ENCODE measurements around the gene TMOD3.

TMOD3 gene

DNA sequence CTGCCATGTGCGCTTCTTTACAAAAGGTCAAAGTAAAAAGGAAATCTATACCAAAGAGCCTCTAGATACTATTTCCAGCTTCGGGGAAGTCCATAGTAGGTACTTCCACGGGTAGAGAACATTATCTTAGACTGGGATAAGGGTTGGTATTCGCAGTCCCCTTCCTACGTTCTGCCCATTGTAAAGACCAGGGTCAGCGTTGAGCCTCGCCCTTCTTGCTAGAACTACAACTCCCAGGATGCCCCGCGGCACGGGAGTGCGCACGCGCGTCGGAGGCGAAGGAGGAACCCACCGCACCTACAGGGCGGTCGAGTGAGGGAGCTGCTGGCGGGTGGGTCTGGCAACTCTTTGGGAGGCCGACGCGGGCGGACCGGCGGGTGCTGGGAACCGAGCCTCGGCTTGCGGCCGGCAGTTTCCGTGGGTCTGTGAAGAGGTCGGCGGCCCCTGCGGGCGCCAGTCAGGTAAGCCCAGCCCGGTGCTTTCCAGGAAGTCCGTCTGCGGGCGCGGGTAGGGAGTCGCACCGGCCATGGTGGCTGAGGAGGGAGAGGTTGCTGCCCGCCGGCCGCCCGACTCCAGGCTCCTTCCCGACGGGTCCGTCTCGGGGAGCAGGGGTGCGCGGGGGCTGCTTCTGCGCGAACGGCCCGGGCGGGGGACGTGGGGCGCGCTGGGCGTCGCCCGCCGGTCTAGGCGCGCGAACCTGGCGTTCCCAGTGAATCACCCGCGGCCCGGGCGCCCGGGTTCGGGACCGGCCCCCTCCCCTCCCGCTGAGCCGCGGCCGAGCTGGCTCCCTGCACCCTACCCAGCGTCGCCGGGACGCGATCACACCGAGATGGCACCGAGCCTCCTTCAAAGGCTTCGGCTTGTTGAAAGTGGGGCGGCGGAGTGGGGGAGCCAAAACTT, at the start of gene TMOD3:
Gene TMOD3 (plus strand): TSS at position 278 of the 900 bp plus-strand sequence. CDS start 33,232 bp downstream, outside the sequence.
- Histone ChIP-seq H3K79me2 (ENCODE audit: insufficient read depth, low read length) (peaks cover 23% of the 10 kb centered on the region), H3K27ac (ENCODE audit: low read depth, low read length) (peak within 1 kb of the TSS; percentile 47)

GRCh38 chr15:51780636-51781035, 48.8 kb upstream of the TMOD3 start:
- H3K79me2 ChIP-seq (ENCODE audit: insufficient read depth, low read length): no peaks in the 10 kb centered on the region
- no peaks in the 10 kb centered on the region for H3F3A ChIP-seq (ENCODE audit: insufficient read depth)
- H3K9me2 ChIP-seq (replicated peaks; ENCODE audit: insufficient read depth, low read length): no peaks in the 10 kb centered on the region
- H2AFZ ChIP-seq (ENCODE audit: low read depth, low read length, severe bottlenecking): no peak overlapping the region
- no peaks in the 10 kb centered on the region for H4K20me1 ChIP-seq (ENCODE audit: low read depth, low read length)
- no peaks in the 10 kb centered on the region for H3K27me3 ChIP-seq (ENCODE audit: low read length)
- no peak overlapping the region for H3K4me2 ChIP-seq (ENCODE audit: low read depth, low read length, poor library complexity, severe bottlenecking)
- no peaks in the 10 kb centered on the region for H3K36me3 ChIP-seq (ENCODE audit: low read length)
- no peak overlapping the region for H3K27ac ChIP-seq (ENCODE audit: low read depth, low read length)
- TF ChIP-seq CTCF (IDR thresholded peaks at IDR 0.05; ENCODE audit: insufficient read depth, low read length, poor library complexity, severe bottlenecking): no peak
- no peak for TF ChIP-seq EZH2phosphoT487 (conservative IDR thresholded peaks at IDR 0.05; ENCODE audit: low read length)
- H3K9ac ChIP-seq (ENCODE audit: low read length): no peak overlapping the region
- no peaks in the 10 kb centered on the region for H3K9me3 ChIP-seq (ENCODE audit: insufficient read depth, low read length)
- H3K4me3 ChIP-seq (ENCODE audit: insufficient read depth, low read length, poor library complexity, severe bottlenecking): no peak overlapping the region

More for the DNA sequence above, at the start of gene TMOD3:
- Histone ChIP-seq H3K27me3 (ENCODE audit: low read length) (no peaks in the 10 kb centered on the region), H3K9ac (ENCODE audit: low read length) (peak within 1 kb of the TSS; percentile 82), H3K9me3 (ENCODE audit: insufficient read depth, low read length) (no peaks in the 10 kb centered on the region), H2AFZ (ENCODE audit: low read depth, low read length, severe bottlenecking) (peak within 1 kb of the TSS; percentile 96), H3K9me2 (replicated peaks; ENCODE audit: insufficient read depth, low read length) (no peaks in the 10 kb centered on the region), H3K4me3 (ENCODE audit: insufficient read depth, low read length, poor library complexity, severe bottlenecking) (peak within 1 kb of the TSS; percentile 94), H4K20me1 (ENCODE audit: low read depth, low read length) (peaks cover 21% of the 10 kb centered on the region), H3K4me2 (ENCODE audit: low read depth, low read length, poor library complexity, severe bottlenecking) (peak within 1 kb of the TSS; percentile 97), H3K36me3 (ENCODE audit: low read length) (0 out of 2 replicates have a peak, but pooled peaks cover 5% of the 10 kb centered on the region), H3F3A (ENCODE audit: insufficient read depth) (peaks cover 4% of the 10 kb centered on the region; the same call in 1 of the 2 replicates)
- no peak for TF ChIP-seq EZH2phosphoT487 (conservative IDR thresholded peaks at IDR 0.05; ENCODE audit: low read length)
- no peak for TF ChIP-seq CTCF (IDR thresholded peaks at IDR 0.05; ENCODE audit: insufficient read depth, low read length, poor library complexity, severe bottlenecking)

- no peak overlapping the region for H3K4me3 ChIP-seq (ENCODE audit: insufficient read depth, low read length, poor library complexity, severe bottlenecking)
- no peaks in the 10 kb centered on the region for H3K36me3 ChIP-seq (ENCODE audit: low read length)
- no peak overlapping the region for H3K9ac ChIP-seq (ENCODE audit: low read length)
- H3K27me3 ChIP-seq (ENCODE audit: low read length): no peaks in the 10 kb centered on the region
- H2AFZ ChIP-seq (ENCODE audit: low read depth, low read length, severe bottlenecking): no peak overlapping the region
- H3K79me2 ChIP-seq (ENCODE audit: insufficient read depth, low read length): no peaks in the 10 kb centered on the region
- no peaks in the 10 kb centered on the region for H4K20me1 ChIP-seq (ENCODE audit: low read depth, low read length)
- no peak for TF ChIP-seq CTCF (IDR thresholded peaks at IDR 0.05; ENCODE audit: insufficient read depth, low read length, poor library complexity, severe bottlenecking)
- no peak for TF ChIP-seq EZH2phosphoT487 (conservative IDR thresholded peaks at IDR 0.05; ENCODE audit: low read length)
- no peaks in the 10 kb centered on the region for H3K9me2 ChIP-seq (replicated peaks; ENCODE audit: insufficient read depth, low read length)
- no peaks in the 10 kb centered on the region for H3F3A ChIP-seq (ENCODE audit: insufficient read depth)
- no peak overlapping the region for H3K27ac ChIP-seq (ENCODE audit: low read depth, low read length)
- no peak overlapping the region for H3K4me2 ChIP-seq (ENCODE audit: low read depth, low read length, poor library complexity, severe bottlenecking)
- no peaks in the 10 kb centered on the region; the same call in 1 of the 2 replicates for H3K9me3 ChIP-seq (ENCODE audit: insufficient read depth, low read length)
Measured at GRCh38 chr15:51781506-51781905, 47.9 kb upstream of the TMOD3 start.

Measured in SU-DHL-6 (cell line).